Measurements from ENCODE around the gene MAPK8. TPM values are rescaled to one million over a fixed set of nuclear protein-coding genes. Genes with fewer than 3 reads are reported as not detected.

The MAPK8 gene
- total and polyA plus RNA-seq, 7 experiments from 2014 or later, result 22.2 to 63.9 (median 41.9) TPM

DNA sequence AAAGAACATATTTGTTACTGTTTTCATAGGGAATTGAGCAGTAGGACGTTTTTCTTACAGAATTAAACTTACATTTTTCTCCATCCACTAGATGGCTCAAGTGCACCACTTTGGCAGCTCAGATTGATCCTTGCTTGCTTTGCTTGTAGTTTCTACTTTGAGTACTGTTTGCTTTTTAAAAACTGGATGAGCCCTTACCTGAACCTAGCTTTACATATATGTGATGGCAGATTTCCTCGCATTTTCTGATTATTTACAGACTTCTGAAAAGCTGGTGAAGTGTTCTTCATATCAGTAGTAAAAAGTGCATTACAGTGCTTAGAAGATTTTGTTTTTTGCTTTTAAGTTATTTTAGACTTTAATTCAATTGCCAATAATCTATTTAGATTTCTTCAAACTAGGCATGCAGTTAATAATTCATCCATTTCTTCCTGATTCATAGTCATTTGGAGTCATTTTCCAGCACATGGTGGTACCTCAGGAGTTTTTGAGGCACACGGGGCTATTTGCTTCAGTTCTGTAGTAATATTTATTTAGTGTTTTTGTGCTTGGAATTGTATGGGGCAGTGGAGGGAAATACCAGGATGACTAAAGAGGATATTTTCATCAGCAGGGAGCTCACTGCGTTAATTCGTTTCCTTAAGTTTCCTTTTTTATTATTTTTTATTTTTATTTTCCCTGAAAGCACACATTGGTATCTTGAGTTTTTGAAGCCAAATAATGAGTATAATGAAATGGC is 57.3 kb downstream of the MAPK8 start:
- DNase-seq (peak in 6 of 9 donors; percentile 7 to 45 (median 37)), ATAC-seq (peak; percentile 51)
- H3K27ac ChIP-seq (ENCODE audit: low read depth, low read length), result no peak overlapping the region
- Mint-ChIP-seq H3K36me3 (no peaks in the 10 kb centered on the region), H3K27ac (no peak overlapping the region), H3K9me3 (no peaks in the 10 kb centered on the region), H3K4me3 (no peak overlapping the region), H3K4me1 (peaks cover 4 to 59% (median 49%) of the 10 kb centered on the region in 7 donors), H3K27me3 (no peaks in the 10 kb centered on the region)
- no peaks in the 10 kb centered on the region for H3K9me3 ChIP-seq (ENCODE audit: control insufficient read depth in 2 of 3, low read length in 3 of 3)
- no peak overlapping the region for H3K4me3 ChIP-seq (ENCODE audit: low read length)
- no peaks in the 10 kb centered on the region for H3K4me1 ChIP-seq (ENCODE audit: control insufficient read depth in 2 of 2, insufficient read depth in 2 of 2, low read length in 2 of 2)
- no peaks in the 10 kb centered on the region for H3K27me3 ChIP-seq (ENCODE audit: control insufficient read depth in 2 of 2, insufficient read depth in 2 of 2, low read length in 2 of 2)
- ChIA-PET CTCF (interaction anchor here (0.7 to 4.1 kb wide), 5 partner anchors 20 to 293 kb away, joined by 3 to 19 read pairs (median 3); no protein-coding TSS in a partner anchor), POLR2A (no interaction called here)
- intact Hi-C loops (cut with micrococcal nuclease), result loop anchor here (1.0 to 5.0 kb wide), 8 partner anchors 57 to 1149 kb away; partner anchors contain the start of gene MAPK8 (in 1 of the 2)
- H3K36me3 ChIP-seq (ENCODE audit: control insufficient read depth in 2 of 3, insufficient read depth in 3 of 3, low read length in 3 of 3), result no peaks in the 10 kb centered on the region

DNA sequence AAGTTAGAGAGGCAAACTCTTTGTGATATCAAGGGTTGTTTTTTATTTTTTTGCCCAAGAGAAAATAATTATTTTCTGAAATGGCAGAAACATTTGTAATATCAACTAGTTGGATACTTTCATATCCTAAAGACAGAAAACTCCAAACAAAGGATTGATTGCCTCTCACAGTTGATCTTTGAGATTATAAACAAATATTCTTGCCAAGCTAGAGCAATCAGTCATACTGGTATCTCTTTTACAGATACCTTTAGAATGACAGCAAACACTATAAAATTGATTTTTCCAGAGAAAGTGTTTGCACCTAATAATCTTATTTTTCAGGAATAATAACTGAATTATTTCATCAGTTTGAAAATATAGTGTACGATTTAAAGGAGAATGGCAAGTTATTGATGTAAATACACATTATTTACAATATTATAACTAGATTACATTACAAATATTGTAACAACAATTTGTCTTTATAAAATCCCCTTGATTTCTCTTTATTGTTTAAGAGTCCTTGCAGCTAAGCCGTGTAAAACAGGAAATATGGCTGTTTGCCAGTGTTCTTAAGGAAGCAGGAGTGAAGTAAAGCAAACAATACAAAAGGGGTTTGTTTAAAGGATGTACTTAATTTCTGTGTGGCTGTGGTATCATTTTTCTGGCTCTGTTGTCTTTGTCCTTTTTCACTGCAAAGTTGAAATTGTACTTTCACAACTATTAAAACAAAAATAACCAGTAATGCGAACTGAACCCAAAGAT is 58.4 kb downstream of the MAPK8 start:
- H3K27me3 ChIP-seq (ENCODE audit: control insufficient read depth in 2 of 2, insufficient read depth in 2 of 2, low read length in 2 of 2), result no peaks in the 10 kb centered on the region
- H3K4me1 Mint-ChIP-seq, result peaks cover 4 to 51% (median 41%) of the 10 kb centered on the region in 7 donors
- H3K36me3 Mint-ChIP-seq, result no peaks in the 10 kb centered on the region
- intact Hi-C loops (cut with micrococcal nuclease), result loop anchor here in 1 of 2 donors (5.0 kb wide), 2 partner anchors 802 to 1147 kb away; no protein-coding TSS in a partner anchor
- no peak overlapping the region for H3K4me3 Mint-ChIP-seq
- no peaks in the 10 kb centered on the region for H3K4me1 ChIP-seq (ENCODE audit: control insufficient read depth in 2 of 2, insufficient read depth in 2 of 2, low read length in 2 of 2)
- H3K27ac ChIP-seq (ENCODE audit: low read depth, low read length), result no peak overlapping the region
- ChIA-PET POLR2A (no interaction called here), CTCF (interaction anchor here (0.8 to 4.1 kb wide), 5 partner anchors 21 to 292 kb away, joined by 3 to 19 read pairs (median 3); no protein-coding TSS in a partner anchor)
- H3K36me3 ChIP-seq (ENCODE audit: control insufficient read depth in 2 of 3, insufficient read depth in 3 of 3, low read length in 3 of 3), result no peaks in the 10 kb centered on the region
- no peak overlapping the region for H3K4me3 ChIP-seq (ENCODE audit: low read length)
- ATAC-seq (no peak), DNase-seq (no peak)
- no peaks in the 10 kb centered on the region for H3K27me3 Mint-ChIP-seq
- no peaks in the 10 kb centered on the region for H3K9me3 Mint-ChIP-seq
- H3K9me3 ChIP-seq (ENCODE audit: control insufficient read depth in 2 of 3, low read length in 3 of 3), result no peaks in the 10 kb centered on the region
- H3K27ac Mint-ChIP-seq, result no peak overlapping the region

DNA sequence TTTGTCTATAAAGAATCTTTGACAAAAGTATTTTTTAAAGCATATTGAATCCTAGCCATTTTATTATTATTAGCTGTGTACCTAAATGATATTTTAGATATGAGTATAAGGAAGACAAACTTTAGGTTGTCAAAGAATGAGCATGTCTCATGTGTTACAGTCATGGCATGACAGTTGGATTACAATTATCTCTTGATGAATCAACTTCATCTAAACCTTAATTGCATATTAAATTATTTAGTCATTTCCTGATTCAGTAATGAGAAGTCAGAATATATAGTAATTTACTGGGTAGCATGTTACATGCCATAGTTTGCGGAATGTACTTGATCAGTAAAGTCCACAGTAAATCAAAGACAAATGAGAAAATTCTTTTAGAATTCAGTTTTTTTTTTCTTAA is 59.2 kb downstream of the MAPK8 start:
- H3K4me3 ChIP-seq (ENCODE audit: low read length), result no peak overlapping the region
- ATAC-seq (no peak), DNase-seq (no peak)
- ChIA-PET POLR2A (no interaction called here), CTCF (interaction anchor here (1.7 kb wide), 1 partner anchor 291 kb away, joined by 7 read pairs; no protein-coding TSS in a partner anchor)
- intact Hi-C loops (cut with micrococcal nuclease), result no loop called here
- H3K9me3 Mint-ChIP-seq, result no peaks in the 10 kb centered on the region
- no peaks in the 10 kb centered on the region for H3K9me3 ChIP-seq (ENCODE audit: control insufficient read depth in 2 of 3, low read length in 3 of 3)
- no peaks in the 10 kb centered on the region for H3K27me3 ChIP-seq (ENCODE audit: control insufficient read depth in 2 of 2, insufficient read depth in 2 of 2, low read length in 2 of 2)
- no peaks in the 10 kb centered on the region for H3K36me3 Mint-ChIP-seq
- no peaks in the 10 kb centered on the region for H3K36me3 ChIP-seq (ENCODE audit: control insufficient read depth in 2 of 3, insufficient read depth in 3 of 3, low read length in 3 of 3)
- H3K4me3 Mint-ChIP-seq, result no peak overlapping the region
- H3K27me3 Mint-ChIP-seq, result no peaks in the 10 kb centered on the region
- H3K4me1 ChIP-seq (ENCODE audit: control insufficient read depth in 2 of 2, insufficient read depth in 2 of 2, low read length in 2 of 2), result no peaks in the 10 kb centered on the region
- no peak overlapping the region for H3K27ac Mint-ChIP-seq
- no peak overlapping the region for H3K27ac ChIP-seq (ENCODE audit: low read depth, low read length)
- peaks cover 4 to 43% (median 32%) of the 10 kb centered on the region in 7 donors for H3K4me1 Mint-ChIP-seq

DNA sequence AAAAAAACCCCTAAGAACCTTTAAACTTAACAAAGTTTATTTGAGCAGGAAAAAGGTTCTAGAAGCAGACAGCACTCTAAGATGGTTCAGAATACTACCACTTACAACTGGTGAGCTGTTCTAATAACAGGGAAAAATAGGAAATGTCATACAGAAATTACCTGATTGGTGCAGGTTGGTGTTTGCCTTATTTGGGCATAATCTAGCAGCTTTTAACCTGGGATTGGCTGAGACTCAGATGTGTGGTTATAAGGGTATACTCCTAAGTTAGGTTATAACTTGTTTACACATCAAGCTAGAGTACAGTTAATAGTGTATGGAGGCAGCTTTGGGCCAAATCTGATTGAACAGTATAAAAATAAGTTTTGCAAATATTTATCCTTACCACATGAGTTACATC is 59.8 kb downstream of the MAPK8 start:
- ChIA-PET POLR2A (interaction anchor here (0.7 kb wide), 1 partner anchor 1169 kb away, joined by 3 read pairs; no protein-coding TSS in a partner anchor), CTCF (interaction anchor here (1.7 kb wide), 1 partner anchor 290 kb away, joined by 7 read pairs; no protein-coding TSS in a partner anchor)
- DNase-seq, result no peak
- no peaks in the 10 kb centered on the region for H3K9me3 ChIP-seq (ENCODE audit: control insufficient read depth in 2 of 3, low read length in 3 of 3)
- no peaks in the 10 kb centered on the region for H3K9me3 Mint-ChIP-seq
- no peak overlapping the region for H3K27ac ChIP-seq (ENCODE audit: low read depth, low read length)
- intact Hi-C loops (cut with micrococcal nuclease), result no loop called here
- no peak overlapping the region for H3K4me3 ChIP-seq (ENCODE audit: low read length)
- no peaks in the 10 kb centered on the region for H3K36me3 Mint-ChIP-seq
- H3K4me1 ChIP-seq (ENCODE audit: control insufficient read depth in 2 of 2, insufficient read depth in 2 of 2, low read length in 2 of 2), result no peaks in the 10 kb centered on the region
- no peak overlapping the region for H3K4me3 Mint-ChIP-seq
- peaks cover 4 to 39% (median 30%) of the 10 kb centered on the region in 7 donors for H3K4me1 Mint-ChIP-seq
- H3K27me3 Mint-ChIP-seq, result no peaks in the 10 kb centered on the region
- no peaks in the 10 kb centered on the region for H3K36me3 ChIP-seq (ENCODE audit: control insufficient read depth in 2 of 3, insufficient read depth in 3 of 3, low read length in 3 of 3)
- H3K27me3 ChIP-seq (ENCODE audit: control insufficient read depth in 2 of 2, insufficient read depth in 2 of 2, low read length in 2 of 2), result no peaks in the 10 kb centered on the region
- ATAC-seq, result no peak
- no peak overlapping the region for H3K27ac Mint-ChIP-seq

DNA sequence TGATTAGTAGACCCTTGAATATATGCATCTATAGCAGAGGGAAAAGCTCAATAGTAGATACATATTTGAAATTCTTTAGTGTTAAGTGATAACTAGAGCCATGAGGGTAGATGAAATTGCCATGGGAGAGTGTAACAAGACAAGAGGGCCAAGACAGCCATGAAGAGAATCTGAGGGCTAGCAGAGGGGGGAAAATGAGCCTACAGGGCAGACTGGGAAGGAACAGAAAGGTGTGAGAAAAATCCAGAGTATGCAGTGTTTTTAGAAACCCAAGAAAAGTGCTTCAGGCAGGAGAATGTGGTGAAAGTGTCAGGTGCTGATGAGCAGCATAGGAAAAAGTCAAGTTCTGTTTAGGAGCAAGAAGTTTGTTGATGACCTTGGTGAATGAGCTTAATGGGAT is 63.0 kb downstream of the MAPK8 start:
- POLR2A ChIA-PET, result interaction anchor here (0.9 kb wide), 1 partner anchor 16 kb away, joined by 4 read pairs; no protein-coding TSS in a partner anchor
- no peaks in the 10 kb centered on the region for H3K27me3 Mint-ChIP-seq

DNA sequence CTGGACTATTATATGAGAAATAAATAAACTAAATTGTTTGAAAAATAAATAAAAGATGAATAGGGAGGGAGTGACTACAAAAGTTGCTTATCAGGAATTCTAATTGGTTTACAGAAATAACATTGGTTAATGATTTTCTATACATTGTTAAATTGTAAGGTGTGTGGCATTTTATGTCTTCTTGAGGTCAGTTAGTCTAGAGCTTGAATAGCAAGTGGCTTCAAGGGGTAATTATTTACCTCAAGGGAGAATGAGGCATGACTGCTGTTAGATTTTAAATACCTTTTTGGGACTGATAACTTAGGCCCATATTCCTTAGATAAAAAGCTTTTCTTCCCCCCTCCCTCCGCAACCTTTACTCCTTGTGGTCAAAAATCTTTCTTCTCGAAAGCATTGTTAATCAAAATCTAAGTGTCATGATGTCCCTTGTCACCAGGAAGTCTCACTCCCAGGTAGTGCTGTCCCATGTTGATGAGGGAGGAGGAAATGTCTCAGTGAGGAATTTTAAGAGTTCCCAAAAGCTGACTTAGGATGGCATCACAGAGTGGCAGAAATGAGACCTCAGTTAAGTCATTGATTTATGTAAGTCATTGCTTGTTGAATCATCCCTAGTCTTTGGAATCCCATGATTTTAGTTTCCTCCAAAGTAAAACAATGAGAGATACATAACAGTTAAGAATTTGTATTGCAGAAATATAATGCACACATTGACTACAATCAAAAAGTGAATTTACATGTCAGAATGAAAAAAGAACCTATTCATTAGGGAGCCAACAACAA is 71.5 kb downstream of the MAPK8 start:
- intact Hi-C loops (cut with micrococcal nuclease), result no loop called here
- no peak overlapping the region for H3K4me3 Mint-ChIP-seq
- no peak for ATAC-seq
- no peak for DNase-seq
- Histone ChIP-seq H3K27ac (ENCODE audit: low read depth, low read length) (no peak overlapping the region), H3K27me3 (ENCODE audit: control insufficient read depth in 2 of 2, insufficient read depth in 2 of 2, low read length in 2 of 2) (no peaks in the 10 kb centered on the region), H3K4me1 (ENCODE audit: control insufficient read depth in 2 of 2, insufficient read depth in 2 of 2, low read length in 2 of 2) (no peaks in the 10 kb centered on the region), H3K4me3 (ENCODE audit: low read length) (no peak overlapping the region), H3K36me3 (ENCODE audit: control insufficient read depth in 2 of 3, insufficient read depth in 3 of 3, low read length in 3 of 3) (no peaks in the 10 kb centered on the region), H3K9me3 (ENCODE audit: control insufficient read depth in 2 of 3, low read length in 3 of 3) (peaks cover 0 to 5% (median 0%) of the 10 kb centered on the region in 3 experiments)
- no peak overlapping the region for H3K27ac Mint-ChIP-seq
- no peaks in the 10 kb centered on the region for H3K27me3 Mint-ChIP-seq
- H3K4me1 Mint-ChIP-seq, result peaks cover 0 to 12% (median 3%) of the 10 kb centered on the region in 7 donors
- peaks cover 0 to 33% (median 24%) of the 10 kb centered on the region in 5 donors for H3K36me3 Mint-ChIP-seq
- ChIA-PET CTCF (no interaction called here), POLR2A (no interaction called here)
- peaks cover 0 to 85% (median 18%) of the 10 kb centered on the region in 11 donors for H3K9me3 Mint-ChIP-seq

More for the DNA sequence above, 63.0 kb downstream of the MAPK8 start:
- ATAC-seq (no peak), DNase-seq (no peak)
- Mint-ChIP-seq H3K4me3 (no peak overlapping the region), H3K9me3 (peaks cover 0 to 13% (median 2%) of the 10 kb centered on the region in 11 donors), H3K36me3 (peaks cover 0 to 21% (median 9%) of the 10 kb centered on the region in 5 donors), H3K27ac (no peak overlapping the region), H3K4me1 (peaks cover 0 to 34% (median 14%) of the 10 kb centered on the region in 7 donors)
- no peak overlapping the region for H3K27ac ChIP-seq (ENCODE audit: low read depth, low read length)
- H3K36me3 ChIP-seq (ENCODE audit: control insufficient read depth in 2 of 3, insufficient read depth in 3 of 3, low read length in 3 of 3), result no peaks in the 10 kb centered on the region
- H3K9me3 ChIP-seq (ENCODE audit: control insufficient read depth in 2 of 3, low read length in 3 of 3), result no peaks in the 10 kb centered on the region
- no peak overlapping the region for H3K4me3 ChIP-seq (ENCODE audit: low read length)
- H3K4me1 ChIP-seq (ENCODE audit: control insufficient read depth in 2 of 2, insufficient read depth in 2 of 2, low read length in 2 of 2), result no peaks in the 10 kb centered on the region
- CTCF ChIA-PET, result no interaction called here
- no peaks in the 10 kb centered on the region for H3K27me3 ChIP-seq (ENCODE audit: control insufficient read depth in 2 of 2, insufficient read depth in 2 of 2, low read length in 2 of 2)
- intact Hi-C loops (cut with micrococcal nuclease), result no loop called here

All from naive thymus-derived CD4-positive, alpha-beta T cell (primary cell).